Stimulated activated CD8-positive, alpha-beta memory T cell treated with anti-CD3 and anti-CD28 coated beads, Interleukin-7, amount 100 ng/mL, for 4 hours (primary cell): Measurements from ENCODE around the gene CCDC69.
"Not testable (repeated sequence)": the region's sequence is repeated elsewhere in the genome, so short reads cannot be mapped to it uniquely, and the experiment has no call there.

Source experiments
- DNase-seq, 2 donors: peaks; one replicate each; pipeline ENCODE4 v3.0.0-alpha.2; 2020; ENCODE audit warnings: low read depth in 2 of 2

Gene CCDC69

GRCh38 chr5:151192626-151193025 lies 31.3 kb downstream of the CCDC69 start:
- no peak for DNase-seq

- DNase-seq: no peak
Observed at GRCh38 chr5:151191661-151192060, 32.2 kb downstream of the CCDC69 start.

- no peak for DNase-seq
Observed at GRCh38 chr5:151189151-151189550, 34.7 kb downstream of the CCDC69 start.

- no peak for DNase-seq
Observed at GRCh38 chr5:151186538-151186937, 37.4 kb downstream of the CCDC69 start.

GRCh38 chr5:151186052-151186451 lies 37.8 kb downstream of the CCDC69 start:
- no peak for DNase-seq

GRCh38 chr5:151184316-151185042 lies 39.4 kb downstream of the CCDC69 start:
- no peak for DNase-seq

- no peak for DNase-seq
Observed at GRCh38 chr5:151183456-151184245, 40.2 kb downstream of the CCDC69 start.

- DNase-seq: no peak
Observed at GRCh38 chr5:151182976-151183375, 40.9 kb downstream of the CCDC69 start.

GRCh38 chr5:151182524-151182900 lies 41.4 kb downstream of the CCDC69 start:
- no peak for DNase-seq

- no peak for DNase-seq
Observed at GRCh38 chr5:151181818-151182523, 41.9 kb downstream of the CCDC69 start.

- DNase-seq: no peak
Observed at GRCh38 chr5:151180291-151180690, 43.6 kb downstream of the CCDC69 start.

- no peak for DNase-seq
Observed at GRCh38 chr5:151179489-151179840, 44.4 kb downstream of the CCDC69 start.

- DNase-seq: no peak
Observed at GRCh38 chr5:151178777-151179488, 45.0 kb downstream of the CCDC69 start.

GRCh38 chr5:151178372-151178771 lies 45.5 kb downstream of the CCDC69 start:
- no peak for DNase-seq

GRCh38 chr5:151176268-151176667 lies 47.6 kb downstream of the CCDC69 start:
- not testable (repeated sequence) for DNase-seq

GRCh38 chr5:151174612-151175101 lies 49.2 kb downstream of the CCDC69 start:
- no peak for DNase-seq

- no peak for DNase-seq
Observed at GRCh38 chr5:151173711-151174611, 49.9 kb downstream of the CCDC69 start.

- DNase-seq: no peak
Observed at GRCh38 chr5:151171529-151171928, 52.4 kb downstream of the CCDC69 start.

- DNase-seq: no peak
Observed at GRCh38 chr5:151168602-151169344, 55.1 kb downstream of the CCDC69 start.

GRCh38 chr5:151167022-151167421 lies 56.9 kb downstream of the CCDC69 start:
- no peak for DNase-seq
